Medulla oblongata (tissue), 1 donor: ENCODE measurements around the gene ZFP57.

ENCODE experiments used
- DNase-seq: peaks from one replicate; pipeline ENCODE4 v3.0.0-alpha.2; 2015; ENCODE audit errors: extremely low spot score

The ZFP57 gene

DNA sequence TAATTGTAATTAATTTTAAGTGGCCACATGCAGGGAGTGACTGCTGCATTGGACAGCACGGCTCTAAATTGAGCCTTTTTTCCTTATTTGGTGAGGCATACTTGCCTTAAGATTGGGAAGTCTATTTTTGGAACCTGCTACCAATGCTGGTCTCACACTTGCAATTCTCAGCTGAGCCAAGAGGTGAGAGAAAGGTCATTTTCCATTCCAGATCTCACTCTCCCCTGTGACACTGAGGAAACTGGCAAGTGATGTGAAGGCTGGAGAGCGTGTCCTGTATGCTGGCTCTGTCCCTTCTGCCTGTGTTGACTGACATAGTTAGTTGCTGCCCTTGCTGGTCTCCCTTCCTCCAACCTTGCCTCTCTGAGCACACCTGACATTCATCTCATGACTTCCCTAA is 24.8 kb downstream of the ZFP57 start:
- DNase-seq = peak; percentile 69

GRCh38 chr6:29655658-29656057 is 25.3 kb downstream of the ZFP57 start:
- DNase-seq = no peak

DNA sequence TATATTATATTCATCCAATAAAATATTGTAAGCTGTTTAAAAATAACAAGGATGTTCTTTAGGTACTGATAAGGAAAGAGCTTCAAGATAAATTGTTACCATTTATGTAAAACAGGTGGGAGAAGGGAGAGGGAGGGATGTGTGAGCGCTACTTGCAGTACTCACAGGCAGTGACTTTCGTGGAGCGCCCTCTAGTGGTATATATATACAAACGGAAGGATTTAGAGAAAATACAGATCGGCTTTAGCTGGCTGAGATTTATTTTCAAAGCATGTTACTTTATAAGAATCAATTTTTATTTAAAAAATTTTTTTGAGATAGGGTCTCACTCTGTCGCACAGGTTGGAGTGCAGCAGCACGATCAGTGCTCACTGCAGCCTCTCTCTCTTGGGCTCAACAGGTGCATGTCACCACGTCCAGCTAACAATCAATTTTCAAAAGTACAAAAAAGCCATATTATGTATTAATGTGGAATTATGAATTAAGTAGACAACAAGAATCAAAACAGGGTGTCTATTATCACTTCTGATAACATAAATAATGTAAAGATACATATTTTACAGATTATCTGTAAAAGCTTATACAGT is 27.4 kb downstream of the ZFP57 start:
- peak; percentile 91 for DNase-seq

DNA sequence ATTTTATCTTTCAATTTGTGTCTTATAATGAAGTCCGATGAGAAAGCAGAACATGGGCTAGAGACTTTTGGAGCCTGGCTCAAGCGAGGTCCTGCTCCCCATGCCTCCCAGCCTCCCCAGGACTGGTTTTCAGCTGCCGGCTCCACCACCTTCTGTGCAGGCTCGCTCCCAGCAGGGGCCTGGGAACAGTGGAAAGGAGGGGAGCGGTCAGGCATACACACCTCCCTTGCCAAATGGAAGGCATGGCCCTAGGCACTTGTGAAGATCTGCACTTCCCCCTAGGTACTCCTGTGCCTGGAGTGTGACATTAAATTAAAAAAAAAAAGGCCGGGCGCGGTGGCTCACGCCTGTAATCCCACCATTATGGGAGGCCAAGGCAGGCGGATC is 28.8 kb downstream of the ZFP57 start:
- no peak for DNase-seq

DNA sequence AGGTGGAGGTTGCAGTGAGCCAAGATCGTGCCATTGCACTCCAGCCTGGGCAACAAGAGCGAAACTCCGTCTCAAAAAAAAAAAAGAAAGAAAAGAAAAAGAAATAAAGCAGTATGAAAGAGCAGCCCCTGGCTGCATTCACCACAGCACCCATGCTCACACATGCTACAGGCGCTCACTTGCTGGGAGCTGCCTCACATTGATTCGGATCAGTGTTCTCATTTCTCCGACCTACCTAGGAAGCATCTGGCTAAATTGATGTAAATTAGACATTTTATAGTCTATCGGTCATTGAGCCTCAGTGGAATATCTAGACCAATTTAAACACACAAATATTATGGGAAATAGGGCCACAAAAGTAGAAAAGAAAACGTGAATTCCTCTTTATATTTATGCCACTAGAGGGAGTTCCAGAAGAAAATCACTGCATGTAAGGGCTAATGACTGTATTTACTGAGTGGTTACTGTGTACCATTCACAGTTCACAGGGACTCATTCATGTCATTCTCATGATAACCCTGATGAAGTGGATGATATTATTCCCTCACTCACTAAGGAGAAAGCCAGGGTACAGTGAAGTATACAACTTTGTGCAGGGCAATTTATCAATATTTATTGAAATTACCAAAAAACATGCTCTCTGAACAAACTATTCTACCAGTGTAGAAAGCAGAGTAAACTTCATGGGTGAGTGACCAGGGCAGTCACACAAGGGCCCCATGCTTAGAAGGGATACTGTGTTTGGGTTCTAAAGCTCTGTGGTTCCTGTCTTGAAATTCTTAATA is 29.3 kb downstream of the ZFP57 start:
- no peak for DNase-seq

- peak; percentile 100 for DNase-seq
Measured at GRCh38 chr6:29649701-29650673, 31.0 kb downstream of the ZFP57 start.

GRCh38 chr6:29647927-29648642 is 32.9 kb downstream of the ZFP57 start:
- DNase-seq = no peak

- DNase-seq = no peak
Measured at GRCh38 chr6:29641430-29642148, 39.4 kb downstream of the ZFP57 start.

DNA sequence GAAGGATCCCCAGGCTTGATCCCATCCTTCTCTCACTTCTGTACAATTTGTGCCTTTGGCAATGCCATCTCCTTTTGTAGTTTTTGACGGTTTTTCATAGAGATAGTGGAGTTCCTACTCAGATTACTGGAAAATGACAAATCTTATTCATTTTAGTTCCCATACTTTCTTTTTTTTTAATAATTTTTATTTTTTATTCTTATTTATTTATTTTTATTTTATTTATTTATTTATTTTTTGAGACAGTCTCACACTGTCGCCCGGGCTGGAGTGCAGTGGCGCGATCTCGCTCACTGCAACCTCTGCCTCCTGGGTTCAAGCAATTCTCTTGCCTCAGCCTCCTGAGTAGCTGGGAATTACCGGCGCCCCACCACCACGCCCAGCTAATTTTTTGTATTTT is 43.7 kb downstream of the ZFP57 start:
- no peak for DNase-seq

DNA sequence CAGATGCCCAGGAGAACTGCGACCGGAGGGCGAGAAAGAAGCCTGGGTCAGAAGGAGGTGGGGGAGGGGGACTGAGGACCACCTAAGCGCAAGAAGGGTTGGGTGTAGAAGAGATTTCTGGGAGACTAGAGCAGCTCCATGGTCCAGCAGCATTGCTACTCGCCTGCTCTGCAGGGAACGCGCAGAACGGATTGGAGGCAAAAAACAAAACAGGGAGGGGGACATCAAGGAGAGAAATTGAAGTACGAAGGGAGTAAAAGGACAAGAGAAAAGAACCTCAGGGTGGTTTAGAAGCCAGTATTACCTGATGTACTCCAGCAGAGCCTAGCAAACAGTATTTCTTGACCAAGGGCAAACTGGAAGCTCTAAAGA is 47.4 kb downstream of the ZFP57 start:
- DNase-seq = peak; percentile 36

GRCh38 chr6:29632789-29633533 is 48.0 kb downstream of the ZFP57 start, which contains the start of gene GABBR1:
GABBR1 (minus strand) TSS chr6:29633183; CDS start chr6:29632385, 798 bp downstream.
- peak; percentile 88 for DNase-seq

- peak; percentile 64 for DNase-seq
Measured at GRCh38 chr6:29631860-29632731, 48.9 kb downstream of the ZFP57 start.

DNA sequence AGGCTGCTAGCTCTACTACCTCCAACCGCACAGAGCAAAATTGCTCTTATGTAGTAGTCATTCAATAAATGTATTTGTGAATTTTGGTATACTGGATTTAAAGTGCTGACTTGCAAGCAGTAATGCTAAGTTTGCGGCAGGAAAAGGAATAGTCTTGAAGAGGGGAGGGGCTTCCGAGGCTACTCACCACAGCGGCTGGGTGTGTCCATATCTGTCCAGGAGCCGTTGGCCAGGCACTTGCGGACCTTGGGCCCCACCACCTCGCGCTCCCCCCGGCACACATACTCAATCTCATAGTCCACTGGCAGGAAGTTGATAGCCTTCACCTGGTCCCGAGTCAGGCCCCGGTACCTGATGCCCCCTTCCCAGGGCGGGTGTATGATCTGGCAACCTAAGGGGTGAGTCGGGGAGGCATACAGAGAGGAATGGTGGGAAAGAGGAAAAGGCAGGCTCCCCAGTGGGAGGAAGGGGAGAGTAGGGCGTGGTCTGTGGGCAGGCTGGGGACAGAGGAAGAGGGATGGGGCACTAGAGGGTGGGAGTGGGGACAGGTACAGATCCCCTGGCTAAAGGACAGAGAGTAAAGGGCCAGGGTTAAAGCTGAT is 49.6 kb downstream of the ZFP57 start:
- DNase-seq = no peak

DNA sequence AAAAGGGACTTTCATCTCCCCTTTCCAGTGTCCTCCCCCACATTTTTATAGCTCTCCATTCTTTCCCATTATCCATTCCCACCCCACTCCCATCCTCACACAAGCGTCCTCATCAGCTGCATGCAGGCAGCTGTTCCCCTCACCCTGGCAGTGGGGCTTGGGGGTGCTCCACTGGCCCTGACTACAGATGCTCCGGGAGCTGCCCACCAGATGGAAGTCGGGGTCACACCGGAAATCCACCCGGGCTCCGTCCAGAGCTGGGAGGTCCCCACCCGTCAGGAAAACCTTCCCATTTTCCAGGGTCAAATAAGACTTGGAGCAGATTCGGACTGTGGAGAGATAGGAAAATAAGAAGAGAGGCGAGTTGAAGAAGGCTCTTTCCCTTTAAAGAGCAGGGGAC is 50.6 kb downstream of the ZFP57 start:
- DNase-seq = no peak

DNA sequence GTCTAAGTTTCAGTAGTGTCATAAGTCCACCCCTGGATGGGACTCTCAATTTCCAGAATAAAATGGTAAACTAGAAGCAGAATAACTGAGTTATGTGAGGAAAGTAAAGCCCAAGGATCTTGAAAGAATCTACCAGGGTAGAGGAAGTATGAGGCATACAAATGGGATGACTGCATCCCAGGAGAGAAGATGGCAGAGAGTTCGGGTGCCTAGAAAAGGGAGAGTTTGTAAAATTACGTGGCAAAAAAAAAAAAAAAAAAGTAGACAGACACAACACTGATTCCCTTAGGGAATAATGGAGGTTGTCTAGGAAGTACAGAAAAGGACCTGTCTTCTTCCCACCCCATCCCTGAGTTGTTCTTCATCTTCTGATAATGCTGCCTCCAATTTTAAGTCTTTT is 51.4 kb downstream of the ZFP57 start:
- DNase-seq = no peak

- peak; percentile 83 for DNase-seq
Measured at GRCh38 chr6:29628419-29629281, 52.3 kb downstream of the ZFP57 start.

GRCh38 chr6:29627755-29628418 is 53.1 kb downstream of the ZFP57 start:
- DNase-seq = peak; percentile 53
